GM06990 (cell line): ENCODE results near the gene CRYBA2.
A peak's percentile ranks its signal among the peaks of the same experiment; 100 is the strongest.

ENCODE experiments used
- DNase-seq: peaks from one replicate; pipeline ENCODE4 v3.0.0-alpha.2; 2011; ENCODE audit not compliant: insufficient read length; ENCODE audit errors: extremely low read depth
- H3K27me3 ChIP-seq: replicated peaks from 2 replicates; pipeline ENCODE4 v1.6.0; 2011; ENCODE audit warnings: low read length; ENCODE audit not compliant: control insufficient read depth, insufficient read depth
- H3K36me3 ChIP-seq: 2 replicates; pipeline ENCODE4 v1.5.1; 2011; ENCODE audit warnings: low read length; ENCODE audit not compliant: control insufficient read depth, insufficient read depth
- H3K4me3 ChIP-seq: replicated peaks from 2 replicates; pipeline ENCODE4 v1.5.1; 2011; ENCODE audit warnings: low read depth, mild to moderate bottlenecking, control low read depth, low read length
- TF ChIP-seq, protein P1 (sequence below): IDR thresholded peaks from 2 replicates; pipeline ENCODE4 v1.5.1; 2011; ENCODE audit warnings: low read length, control low read depth, mild to moderate bottlenecking, inconsistent platforms; ENCODE audit not compliant: insufficient read depth, poor library complexity, severe bottlenecking

The CRYBA2 gene

DNA sequence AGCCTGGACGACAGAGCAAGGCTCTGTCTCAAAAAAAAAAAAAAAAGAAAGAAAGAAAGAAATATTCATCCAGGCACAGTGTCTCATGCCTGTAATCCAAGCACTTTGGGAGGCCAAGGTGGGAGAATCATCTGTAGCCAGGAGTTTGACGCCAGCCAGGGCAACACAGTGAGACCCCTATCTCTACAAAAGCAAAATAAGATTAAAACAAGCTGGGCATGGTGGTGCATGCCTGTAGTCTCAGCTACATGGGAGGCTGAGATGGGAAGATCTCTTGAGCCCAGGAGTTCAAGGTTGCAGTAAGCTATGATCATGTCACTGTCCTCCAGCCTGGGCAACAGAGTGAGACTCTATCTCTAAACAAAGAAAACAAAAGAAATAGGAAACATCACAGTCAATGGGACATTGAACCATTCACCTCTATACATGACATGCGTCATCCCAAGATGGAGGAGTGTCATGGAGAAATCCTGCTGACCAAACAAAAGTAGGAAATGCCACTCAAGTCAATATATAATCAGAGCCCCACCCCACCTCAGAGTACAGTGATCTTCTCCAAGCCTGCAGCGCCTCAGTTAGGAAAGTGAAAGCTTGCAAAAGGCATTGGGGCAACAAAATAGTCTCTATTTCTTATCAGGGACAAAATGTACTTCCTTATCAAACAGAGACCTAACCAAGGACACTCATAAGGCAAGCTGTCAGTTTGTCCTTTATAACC is 18.0 kb downstream of the CRYBA2 start:
- DNase-seq = no peak
- Histone ChIP-seq H3K36me3 (no peaks in the 10 kb centered on the region), H3K4me3 (no peak overlapping the region), H3K27me3 (peaks cover 4% of the 10 kb centered on the region)
- TF ChIP-seq, protein P1, sequence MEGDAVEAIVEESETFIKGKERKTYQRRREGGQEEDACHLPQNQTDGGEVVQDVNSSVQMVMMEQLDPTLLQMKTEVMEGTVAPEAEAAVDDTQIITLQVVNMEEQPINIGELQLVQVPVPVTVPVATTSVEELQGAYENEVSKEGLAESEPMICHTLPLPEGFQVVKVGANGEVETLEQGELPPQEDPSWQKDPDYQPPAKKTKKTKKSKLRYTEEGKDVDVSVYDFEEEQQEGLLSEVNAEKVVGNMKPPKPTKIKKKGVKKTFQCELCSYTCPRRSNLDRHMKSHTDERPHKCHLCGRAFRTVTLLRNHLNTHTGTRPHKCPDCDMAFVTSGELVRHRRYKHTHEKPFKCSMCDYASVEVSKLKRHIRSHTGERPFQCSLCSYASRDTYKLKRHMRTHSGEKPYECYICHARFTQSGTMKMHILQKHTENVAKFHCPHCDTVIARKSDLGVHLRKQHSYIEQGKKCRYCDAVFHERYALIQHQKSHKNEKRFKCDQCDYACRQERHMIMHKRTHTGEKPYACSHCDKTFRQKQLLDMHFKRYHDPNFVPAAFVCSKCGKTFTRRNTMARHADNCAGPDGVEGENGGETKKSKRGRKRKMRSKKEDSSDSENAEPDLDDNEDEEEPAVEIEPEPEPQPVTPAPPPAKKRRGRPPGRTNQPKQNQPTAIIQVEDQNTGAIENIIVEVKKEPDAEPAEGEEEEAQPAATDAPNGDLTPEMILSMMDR = no peak

DNA sequence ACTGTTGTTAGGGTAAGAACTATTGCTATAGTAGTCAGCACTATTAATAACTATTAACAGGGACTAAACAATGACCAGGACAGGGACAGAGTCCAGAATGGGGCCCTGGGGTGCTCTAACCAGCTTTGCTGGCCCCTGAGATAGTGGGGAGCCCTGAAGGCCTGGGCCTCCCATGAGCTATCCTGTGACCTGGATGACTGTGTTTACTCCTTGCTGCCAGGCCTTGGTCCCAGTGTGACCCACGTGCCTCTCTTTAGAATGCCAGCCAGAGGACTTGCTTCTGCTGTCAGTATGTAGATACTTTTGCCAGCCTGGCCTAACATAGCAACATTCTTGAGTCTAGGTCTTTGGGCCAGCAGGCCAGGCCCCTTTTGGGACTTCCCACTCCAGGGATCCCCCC is 22.3 kb downstream of the CRYBA2 start:
- peaks cover 4% of the 10 kb centered on the region for H3K27me3 ChIP-seq
- TF ChIP-seq, protein P1 = no peak
- H3K4me3 ChIP-seq = no peak overlapping the region
- DNase-seq = no peak
- no peaks in the 10 kb centered on the region for H3K36me3 ChIP-seq

DNA sequence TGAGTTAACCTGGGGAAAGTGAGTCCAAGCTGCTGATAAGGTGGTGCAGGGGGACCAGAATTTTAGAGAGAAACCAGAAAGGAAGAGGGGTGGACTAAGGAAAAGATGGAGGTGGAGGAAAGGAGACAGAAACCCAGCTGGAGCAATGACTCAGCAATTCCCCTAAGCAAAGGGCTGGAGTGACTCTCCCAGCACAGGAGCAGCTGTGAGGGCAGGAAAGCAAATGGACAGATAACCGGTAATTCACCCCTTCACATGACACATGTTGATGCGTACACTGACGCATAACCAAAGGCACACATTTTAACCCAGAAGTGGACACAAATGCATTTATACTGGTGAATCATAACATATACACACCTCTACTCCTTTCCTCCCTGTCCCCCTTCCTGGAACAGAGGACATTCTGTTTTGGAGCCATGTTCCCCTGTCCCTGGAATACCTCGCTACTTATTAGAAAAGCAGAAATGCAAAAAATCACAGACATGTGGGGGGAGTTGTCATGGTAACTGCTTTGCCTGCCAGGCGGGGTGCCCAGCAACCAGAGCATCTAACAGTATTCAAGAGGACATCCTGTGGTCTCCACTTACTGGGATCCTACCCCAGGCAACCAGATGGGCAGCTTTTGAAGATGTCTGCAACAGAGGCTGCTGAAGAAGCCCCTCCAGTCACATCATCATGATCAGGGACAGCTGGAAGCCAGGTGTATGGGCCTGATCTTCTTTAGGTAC is 29.0 kb downstream of the CRYBA2 start:
- TF ChIP-seq, protein P1 = no peak
- H3K4me3 ChIP-seq = no peak overlapping the region
- no peak for DNase-seq
- H3K36me3 ChIP-seq = no peaks in the 10 kb centered on the region
- H3K27me3 ChIP-seq = peaks cover 1% of the 10 kb centered on the region

DNA sequence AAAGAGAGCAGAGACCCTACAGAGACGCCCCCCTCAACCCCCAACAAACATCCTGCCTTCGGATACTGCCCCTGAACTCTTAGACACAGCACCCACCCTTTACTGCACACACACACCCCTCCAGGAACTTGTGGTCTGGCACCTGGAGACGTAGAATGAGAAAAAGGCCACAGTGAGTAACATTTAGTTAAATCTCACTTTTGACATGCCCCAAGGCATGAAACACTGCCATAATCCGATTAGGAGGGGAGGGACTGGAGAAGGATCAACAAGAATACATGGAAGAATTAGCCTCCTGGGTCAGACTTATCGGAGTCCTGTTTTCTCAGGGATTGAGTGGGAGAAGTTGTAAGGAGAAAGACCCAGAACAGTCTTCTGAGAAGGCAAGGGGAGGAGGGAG is 29.6 kb downstream of the CRYBA2 start:
- no peak for DNase-seq
- Histone ChIP-seq H3K36me3 (no peaks in the 10 kb centered on the region), H3K4me3 (no peak overlapping the region), H3K27me3 (peaks cover 1% of the 10 kb centered on the region)
- TF ChIP-seq, protein P1 = no peak

DNA sequence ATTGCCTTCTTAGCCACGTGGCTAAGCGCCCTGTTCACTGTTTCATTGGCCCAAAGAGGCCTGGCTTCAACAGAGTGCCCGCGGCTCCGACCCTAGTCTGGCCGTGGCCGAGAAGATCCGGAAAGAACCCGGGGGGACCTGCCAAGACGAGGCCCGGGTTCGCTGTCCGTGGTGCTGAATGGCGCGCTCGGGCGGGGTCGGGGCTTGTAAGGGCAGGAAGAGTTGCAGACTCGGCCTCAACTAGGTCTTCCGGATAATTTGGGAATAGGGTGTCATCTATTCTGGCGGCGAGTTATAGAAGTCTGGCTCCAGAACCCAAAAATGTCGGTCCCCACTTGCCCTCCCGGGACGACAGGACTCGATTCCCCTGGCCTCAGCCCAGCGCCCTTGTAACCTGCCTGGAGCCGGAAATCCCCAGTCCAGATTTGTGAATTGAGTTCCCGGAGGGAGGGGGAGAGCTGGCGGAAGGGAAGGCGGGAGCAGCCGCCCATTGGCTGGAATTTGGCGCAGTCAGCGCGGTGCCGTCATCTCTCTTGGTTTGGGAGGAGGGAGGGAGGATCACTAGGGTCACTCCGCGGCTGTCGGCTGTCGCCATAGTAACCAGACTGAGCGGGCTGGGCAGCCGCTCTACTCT is 30.2 kb downstream of the CRYBA2 start:
- TF ChIP-seq, protein P1 = no peak
- Histone ChIP-seq H3K36me3 (no peaks in the 10 kb centered on the region), H3K4me3 (no peak overlapping the region), H3K27me3 (peaks cover 1% of the 10 kb centered on the region)
- DNase-seq = peak; percentile 42
